Stimulated activated naive CD4-positive, alpha-beta T cell (primary cell): ENCODE results near the gene NFIX.
"Not testable (repeated sequence)": the region's sequence is repeated elsewhere in the genome, so short reads cannot be mapped to it uniquely, and the experiment has no call there.

ENCODE experiments used
- DNase-seq, 6 experiments: peaks; one replicate each; lab custom pipeline; 2025; lab: John Stamatoyannopoulos, UW

NFIX gene

GRCh38 chr19:12994701-12995595 is at the start of gene NFIX:
Gene NFIX (plus strand): TSS chr19:12995475. CDS start chr19:12995838, 363 bp downstream.
- DNase-seq, result peak; percentile 31 to 63 (median 56)

GRCh38 chr19:12945479-12946091 is 49.7 kb upstream of the NFIX start, which contains the start of gene RAD23A:
Gene RAD23A (plus strand): TSS chr19:12945862. CDS start chr19:12945949, 87 bp downstream.
- peak; percentile 92 to 97 (median 95) for DNase-seq

- peak in 5 of 6 experiments; percentile 32 to 62 (median 44) for DNase-seq
Measured at GRCh38 chr19:12946092-12946721, 49.1 kb upstream of the NFIX start.

- no peak for DNase-seq
Measured at GRCh38 chr19:12946731-12947496, 48.4 kb upstream of the NFIX start.

DNA sequence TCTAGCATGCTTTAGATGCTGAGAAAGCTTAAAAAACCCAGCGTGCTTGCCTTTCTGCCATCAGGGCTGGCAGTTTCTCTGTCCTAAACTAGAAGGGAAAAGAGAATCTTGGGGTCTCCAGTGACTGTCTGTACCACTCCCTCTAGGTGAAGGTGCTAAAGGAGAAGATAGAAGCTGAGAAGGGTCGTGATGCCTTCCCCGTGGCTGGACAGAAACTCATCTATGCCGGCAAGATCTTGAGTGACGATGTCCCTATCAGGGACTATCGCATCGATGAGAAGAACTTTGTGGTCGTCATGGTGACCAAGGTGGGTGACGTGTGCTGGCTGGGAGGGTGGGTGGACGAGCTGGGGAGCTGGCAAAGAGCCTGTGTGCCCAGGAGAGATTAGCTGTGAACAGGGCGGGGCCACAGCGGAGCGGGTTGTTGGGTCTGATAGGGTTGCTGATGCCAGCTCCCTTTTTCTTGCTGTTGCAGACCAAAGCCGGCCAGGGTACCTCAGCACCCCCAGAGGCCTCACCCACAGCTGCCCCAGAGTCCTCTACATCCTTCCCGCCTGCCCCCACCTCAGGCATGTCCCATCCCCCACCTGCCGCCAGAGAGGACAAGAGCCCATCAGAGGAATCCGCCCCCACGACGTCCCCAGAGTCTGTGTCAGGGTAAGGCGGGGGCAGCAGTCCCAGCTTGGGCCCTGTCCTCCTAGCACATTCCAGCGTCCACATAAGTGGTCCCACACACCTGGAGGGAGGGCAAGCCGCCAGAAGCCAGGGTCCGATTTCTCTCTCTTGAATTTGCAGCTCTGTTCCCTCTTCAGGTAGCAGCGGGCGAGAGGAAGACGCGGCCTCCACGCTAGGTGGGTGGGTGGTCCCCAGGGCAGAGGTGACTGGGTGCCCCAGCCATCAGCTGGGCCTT is 47.3 kb upstream of the NFIX start:
- DNase-seq, result no peak

GRCh38 chr19:12948612-12949362 is 46.5 kb upstream of the NFIX start:
- DNase-seq, result no peak

DNA sequence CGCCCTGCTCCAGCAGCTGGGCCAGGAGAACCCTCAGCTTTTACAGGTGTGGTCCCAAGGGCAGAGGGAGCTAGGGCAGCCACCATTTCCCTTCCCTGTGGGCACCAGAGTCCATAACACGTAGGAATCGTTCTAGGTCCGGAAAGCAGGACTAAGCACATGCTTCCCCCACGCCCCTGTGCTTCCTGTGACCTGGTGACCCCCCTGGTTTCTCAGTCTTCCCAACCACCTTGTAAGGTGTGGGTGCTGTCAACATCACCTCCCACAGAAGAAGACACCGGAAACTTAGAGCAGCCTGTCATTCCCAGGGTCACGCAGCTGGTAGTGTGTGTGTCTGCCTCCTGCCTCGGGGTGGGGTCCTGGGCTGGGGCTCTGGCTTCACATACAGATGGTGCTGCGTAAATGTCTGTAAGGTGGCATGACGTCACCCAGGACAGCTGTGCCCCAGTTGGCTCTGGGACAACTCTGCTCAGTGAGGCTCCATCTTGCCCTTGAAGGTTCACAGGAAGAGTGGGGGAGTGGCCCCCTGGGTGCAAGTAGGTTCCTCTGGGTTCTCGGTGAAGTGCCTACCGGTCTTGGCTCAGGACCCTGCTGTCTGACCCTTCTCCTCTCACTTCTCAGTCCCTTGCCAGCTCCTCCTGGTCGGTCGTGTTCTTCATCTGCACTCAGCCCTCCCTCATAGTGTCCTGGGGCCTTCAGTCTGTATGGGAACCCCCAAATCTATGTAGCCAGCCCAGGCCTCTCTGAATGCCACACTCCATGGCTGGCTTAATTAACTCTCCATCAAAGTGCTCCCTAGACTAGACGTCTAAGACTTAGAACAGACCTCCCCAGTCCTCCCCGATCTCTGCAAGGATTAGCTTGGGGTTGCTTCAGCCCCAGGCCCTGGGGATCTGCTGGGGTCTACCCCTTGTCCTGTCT is 45.7 kb upstream of the NFIX start:
- no peak for DNase-seq

DNA sequence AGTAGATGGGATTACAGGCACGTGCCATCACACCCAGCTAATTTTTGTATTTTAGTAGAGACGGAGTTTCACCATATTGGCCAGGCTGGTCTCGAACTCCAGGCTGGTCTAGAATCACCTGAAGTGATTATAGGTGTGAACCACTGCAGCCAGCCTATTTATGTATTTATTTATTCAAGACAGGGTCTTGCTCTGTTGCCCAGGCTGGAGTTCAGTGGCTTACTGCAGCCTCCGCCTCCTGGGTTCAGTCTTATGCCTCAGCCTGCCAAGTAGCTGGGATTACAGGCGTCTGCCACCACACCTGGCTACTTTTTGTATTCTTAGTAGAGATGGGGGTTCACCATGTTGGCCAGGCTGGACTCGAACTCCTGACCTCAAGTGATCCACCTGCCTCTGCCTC is 43.2 kb upstream of the NFIX start:
- not testable (repeated sequence) for DNase-seq

DNA sequence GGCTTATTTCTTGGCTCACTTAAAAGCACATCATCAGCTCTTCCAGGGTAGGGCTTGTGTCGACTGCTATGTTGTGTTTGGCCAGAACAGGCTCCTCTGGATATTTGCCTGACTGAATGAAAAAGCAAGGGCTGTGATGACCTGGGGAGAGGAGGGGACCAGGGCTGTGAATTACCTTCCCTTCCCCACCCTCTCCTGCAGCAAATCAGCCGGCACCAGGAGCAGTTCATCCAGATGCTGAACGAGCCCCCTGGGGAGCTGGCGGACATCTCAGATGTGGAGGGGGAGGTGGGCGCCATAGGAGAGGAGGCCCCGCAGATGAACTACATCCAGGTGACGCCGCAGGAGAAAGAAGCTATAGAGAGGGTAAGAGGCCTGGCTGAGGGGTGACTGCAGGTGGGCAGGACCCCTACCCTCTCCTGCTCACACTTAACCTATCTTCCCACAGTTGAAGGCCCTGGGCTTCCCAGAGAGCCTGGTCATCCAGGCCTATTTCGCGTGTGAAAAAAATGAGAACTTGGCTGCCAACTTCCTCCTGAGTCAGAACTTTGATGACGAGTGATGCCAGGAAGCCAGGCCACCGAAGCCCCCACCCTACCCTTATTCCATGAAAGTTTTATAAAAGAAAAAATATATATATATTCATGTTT is 42.7 kb upstream of the NFIX start:
- no peak for DNase-seq

DNA sequence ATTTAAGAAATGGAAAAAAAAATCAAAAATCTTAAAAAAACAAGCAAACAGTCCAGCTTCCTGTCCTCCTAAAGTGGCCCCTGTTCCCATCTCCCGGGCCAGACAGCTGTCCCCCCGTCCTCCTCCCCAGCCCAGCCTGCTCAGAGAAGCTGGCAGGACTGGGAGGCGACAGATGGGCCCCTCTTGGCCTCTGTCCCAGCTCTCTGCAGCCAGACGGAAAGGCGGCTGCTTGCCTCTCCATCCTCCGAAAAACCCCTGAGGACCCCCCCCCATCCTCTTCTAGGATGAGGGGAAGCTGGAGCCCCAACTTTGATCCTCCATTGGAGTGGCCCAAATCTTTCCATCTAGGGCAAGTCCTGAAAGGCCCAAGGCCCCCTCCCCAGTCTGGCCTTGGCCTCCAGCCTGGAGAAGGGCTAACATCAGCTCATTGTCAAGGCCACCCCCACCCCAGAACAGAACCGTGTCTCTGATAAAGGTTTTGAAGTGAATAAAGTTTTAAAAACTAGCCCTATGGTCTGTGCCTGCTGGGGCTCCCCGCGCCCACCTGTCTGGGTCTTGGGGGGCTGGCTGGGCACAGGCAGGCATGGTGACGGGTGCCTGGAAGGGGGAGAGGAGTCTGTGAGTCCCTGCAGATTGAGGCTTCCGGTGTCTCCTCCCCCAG is 42.0 kb upstream of the NFIX start:
- DNase-seq, result no peak

- DNase-seq, result no peak
Measured at GRCh38 chr19:12953799-12954611, 41.3 kb upstream of the NFIX start.

- DNase-seq, result no peak
Measured at GRCh38 chr19:12954612-12954962, 40.7 kb upstream of the NFIX start.

- DNase-seq, result not testable (repeated sequence)
Measured at GRCh38 chr19:12955575-12955974, 39.7 kb upstream of the NFIX start.

DNA sequence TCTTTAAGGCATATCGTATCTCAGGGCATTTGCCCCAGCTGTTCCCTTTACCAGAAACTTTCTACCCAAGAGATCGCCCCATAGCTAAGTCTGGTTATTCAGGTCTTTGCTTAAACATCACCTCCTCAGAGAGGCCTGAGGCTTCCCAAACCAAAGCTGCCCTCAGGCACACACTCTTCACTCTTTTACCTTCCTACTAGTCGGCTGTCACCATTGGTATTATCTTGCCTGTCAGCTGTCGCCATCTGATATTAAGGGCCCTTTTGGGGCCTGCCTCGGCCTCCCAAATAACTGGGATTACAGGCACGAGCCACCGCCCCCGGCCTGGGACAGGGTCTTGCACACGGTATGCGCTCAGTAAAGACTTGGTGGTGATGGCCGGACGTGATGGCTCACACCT is 39.3 kb upstream of the NFIX start:
- DNase-seq, result no peak

- DNase-seq, result peak; percentile 62 to 82 (median 69)
Measured at GRCh38 chr19:12956446-12957388, 38.6 kb upstream of the NFIX start, which contains the start of gene GADD45GIP1. Gene GADD45GIP1 (minus strand): TSS chr19:12957223. CDS start chr19:12957212, 11 bp downstream.
